ENCODE data around the gene ATP1A2.

ATP1A2 gene

DNA sequence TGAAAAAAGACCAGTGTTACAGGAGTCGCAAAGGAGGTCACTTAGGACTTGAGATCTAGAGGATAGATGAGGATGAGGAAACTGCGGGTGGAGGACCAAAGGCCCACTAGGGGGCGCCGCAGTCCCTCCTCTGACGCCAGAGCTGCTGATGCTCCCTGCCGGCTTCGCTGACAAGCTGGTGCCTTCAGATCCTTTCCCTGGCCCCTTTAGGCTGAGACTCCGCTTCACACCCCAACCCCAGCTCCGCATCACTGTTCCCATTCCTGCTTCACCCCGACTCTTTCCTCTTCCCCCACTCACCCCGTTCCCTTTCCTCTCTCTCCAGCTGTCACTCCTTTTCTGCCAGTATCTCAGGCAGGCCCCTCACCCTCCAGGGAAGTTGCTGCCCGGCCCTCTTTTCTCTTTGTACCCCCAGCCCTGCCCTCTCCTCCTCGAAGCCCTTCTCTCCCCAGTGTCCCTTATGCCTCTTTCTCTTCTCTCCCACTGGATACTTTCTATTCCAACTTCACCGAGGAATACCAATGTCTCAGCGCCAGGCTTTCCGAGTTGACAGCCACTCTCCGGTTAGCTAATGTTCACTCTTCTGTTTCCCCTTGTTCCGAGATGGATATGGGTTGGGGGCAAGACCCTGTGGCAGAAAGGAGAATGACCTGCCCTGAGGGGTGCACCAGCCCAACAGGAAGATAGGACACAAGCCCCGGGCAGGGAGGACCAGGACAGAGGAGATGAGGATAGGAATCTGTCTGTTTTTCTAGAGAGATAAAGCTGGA is 29.7 kb upstream of the ATP1A2 start:
- peak; percentile 85 for DNase-seq

DNA sequence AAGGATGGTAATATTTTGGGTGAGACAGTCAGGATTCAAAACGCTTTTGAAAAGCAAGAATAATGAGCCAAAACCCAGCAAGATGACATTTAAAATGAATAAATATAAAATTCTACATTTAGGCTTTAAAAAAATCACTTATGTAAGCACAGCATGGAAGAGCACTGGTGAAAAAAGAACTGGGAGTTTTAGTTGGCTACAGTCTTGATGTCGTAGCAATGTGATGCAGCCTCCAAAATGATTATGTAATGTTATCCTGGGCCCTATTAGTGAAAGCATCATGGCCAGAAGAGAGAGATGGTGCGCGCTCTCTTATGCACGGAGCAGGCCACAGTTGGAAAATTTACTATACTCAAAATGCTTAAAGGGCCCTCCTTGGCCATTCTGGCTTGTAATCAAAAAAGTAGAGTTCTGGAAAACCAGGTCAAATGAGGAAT is 29.1 kb upstream of the ATP1A2 start:
- no peak for DNase-seq

DNA sequence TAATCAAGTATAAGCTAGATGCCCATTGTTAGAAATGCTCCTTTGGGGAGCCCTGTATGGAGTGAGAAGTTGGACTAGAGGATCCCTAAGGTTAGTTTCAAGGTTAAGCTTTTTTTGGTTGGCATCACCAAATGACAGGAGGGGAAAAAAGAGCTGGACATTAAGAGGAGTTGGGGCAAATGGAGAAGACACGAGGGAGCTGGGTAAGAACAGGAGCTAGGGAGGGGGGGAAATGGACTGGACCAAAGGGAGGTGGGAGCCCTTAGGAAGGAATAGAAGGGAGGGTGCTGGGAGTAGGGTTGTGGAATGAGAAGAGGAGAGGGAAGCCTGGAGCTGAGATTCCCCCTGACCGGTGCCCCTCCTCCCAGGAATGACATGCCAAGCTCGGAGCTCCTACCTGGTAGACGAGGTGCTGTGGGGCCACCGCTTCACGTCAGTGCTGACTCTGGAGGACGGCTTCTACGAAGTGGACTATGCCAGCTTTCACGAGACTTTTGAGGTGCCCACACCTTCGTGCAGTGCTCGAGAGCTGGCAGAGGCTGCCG is 28.4 kb upstream of the ATP1A2 start:
- no peak for DNase-seq

DNA sequence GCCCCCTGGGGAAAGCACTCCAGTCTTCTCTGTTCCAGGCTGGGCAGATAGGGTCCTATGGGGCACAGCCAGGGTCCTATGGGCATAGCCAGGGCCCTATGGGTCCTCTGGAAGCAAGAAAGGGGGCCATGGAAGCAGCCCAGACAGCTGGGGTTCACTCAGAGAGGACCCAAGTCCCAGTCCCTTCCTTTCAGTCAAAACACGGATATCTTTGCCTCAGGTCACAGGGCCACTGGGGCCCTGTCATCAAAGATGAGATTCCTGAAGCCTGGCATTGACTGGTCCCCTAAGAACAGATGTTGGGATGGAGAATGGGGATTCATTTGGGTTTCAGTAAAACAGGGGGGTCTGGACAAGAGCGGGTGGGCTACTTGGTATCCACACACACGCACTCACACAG is 25.7 kb upstream of the ATP1A2 start:
- DNase-seq, result no peak

DNA sequence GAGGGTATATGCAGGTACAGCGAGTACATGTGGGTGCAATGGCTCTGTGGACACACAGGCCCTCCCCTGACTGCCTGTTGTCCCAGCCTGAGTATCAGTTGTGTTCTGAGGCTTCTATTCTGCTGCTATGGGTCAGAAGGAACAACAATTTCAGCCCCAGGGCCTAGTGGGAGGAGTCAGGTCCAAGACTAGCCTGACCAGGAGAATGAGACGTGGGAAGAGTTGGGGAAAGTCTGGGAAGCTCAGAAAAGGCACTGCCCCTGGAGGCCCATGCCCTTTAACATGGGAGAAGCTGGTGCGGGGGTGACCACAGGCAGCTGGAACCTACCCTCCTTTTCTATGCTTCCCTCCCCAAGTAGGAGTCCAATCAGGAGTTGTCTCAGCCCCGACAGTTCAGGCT is 24.8 kb upstream of the ATP1A2 start:
- DNase-seq, result no peak

DNA sequence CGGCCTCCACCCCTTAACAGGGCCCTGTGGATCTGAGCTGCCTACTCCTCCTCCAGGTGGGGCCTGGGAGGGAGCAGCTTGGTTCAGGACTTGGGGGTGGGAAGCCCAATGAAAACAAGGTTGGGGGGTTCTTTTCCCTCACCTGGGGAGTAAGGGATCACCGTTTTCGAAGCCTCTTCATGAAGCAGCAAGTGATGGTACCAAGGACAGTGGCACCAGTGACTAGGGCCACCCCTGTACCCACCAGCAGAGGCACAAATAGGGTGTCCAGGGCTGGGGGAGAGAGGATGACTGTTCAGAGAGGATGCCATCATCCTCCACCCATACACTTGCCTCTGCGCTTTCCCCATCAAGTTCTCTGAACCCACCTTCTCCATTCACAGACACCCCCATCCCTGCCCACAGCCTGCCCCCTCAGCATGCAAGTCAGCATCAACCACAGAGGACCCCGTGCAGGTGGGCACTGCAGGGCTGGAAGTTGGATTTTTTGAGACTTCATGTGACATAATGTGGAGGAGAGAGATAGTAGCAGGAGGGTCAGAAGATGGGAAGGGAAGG is 23.8 kb upstream of the ATP1A2 start:
- no peak for DNase-seq

DNA sequence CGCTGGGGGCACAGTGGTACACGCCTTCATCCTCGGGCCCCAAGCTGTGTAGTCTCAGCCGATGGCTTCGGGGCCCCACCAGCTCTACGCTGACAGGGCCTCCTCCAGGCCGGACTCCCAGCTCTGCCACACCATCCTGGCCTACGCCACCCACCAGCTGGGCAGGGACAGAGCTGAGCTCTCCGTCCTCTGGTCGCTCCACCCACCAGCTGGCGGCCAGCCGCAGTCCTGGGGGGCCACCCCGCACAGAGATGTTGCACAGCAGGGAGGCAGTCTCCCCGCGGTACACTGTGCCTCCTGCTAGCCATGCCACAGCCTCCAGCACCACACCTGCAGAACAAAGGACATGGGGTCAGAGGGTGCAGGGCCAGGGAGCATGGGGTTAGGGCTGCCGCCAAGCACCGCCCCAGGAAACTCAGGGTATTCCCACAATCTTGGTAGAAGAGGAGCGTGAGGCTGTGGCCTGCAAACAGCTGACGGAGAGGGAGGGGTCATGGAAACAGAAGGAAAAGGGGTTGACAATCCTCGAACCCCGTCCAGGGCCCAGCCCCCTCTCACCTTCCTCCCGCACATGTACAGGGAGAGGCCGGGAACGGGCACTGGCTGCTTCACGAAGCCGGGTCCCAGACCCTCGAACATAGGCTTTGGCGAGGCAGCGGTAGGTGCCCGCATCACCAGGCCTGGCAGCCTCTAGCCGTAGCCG is 23.0 kb upstream of the ATP1A2 start:
- DNase-seq, result no peak

DNA sequence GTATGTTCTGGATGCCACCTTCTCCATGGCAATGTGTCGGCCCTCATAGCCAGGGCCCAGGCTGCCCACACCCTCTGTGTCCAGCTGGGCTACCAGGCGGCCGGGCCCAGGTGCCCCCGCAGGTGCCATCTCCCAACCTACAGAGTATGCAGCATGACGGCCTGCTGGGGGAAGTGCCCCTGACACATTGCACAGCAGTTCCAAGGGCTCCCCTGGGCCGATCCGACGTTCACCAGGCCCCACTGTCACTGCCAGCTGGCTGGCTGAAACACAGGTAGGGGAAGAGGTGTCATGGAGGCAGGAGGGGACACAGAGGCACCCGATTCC is 22.5 kb upstream of the ATP1A2 start:
- no peak for DNase-seq

DNA sequence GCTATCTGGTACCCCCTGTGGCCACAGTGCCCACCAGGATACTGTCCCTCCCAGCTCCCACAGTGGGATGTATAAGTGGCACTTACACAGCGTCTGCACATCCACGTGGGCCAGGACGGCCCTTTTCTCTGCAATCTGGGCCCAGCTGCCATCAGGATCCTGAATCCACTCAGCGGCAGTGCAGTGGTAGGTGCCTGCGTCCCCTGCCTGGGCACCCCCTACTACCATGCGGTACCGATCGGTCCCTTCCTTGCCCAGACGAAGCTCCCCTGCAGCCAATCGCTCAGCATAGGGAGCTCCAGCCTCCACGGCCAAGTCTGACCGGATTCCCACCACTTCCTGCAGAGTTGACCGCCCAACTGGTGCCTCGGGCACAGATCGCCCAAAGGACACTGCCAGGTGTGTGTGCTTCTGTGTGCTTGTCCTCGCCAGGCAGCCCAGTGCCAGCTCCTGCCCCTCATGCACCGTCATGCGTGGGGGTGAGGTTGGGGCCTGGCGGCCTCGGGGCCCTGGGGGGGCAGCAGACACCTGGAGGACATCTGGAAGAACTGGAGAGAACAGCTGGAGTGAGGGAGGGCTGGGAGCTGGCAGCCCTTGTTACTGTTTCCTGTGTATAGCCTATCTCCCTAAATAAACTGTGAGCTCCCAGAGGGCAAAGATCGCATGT is 21.8 kb upstream of the ATP1A2 start:
- DNase-seq, result no peak

DNA sequence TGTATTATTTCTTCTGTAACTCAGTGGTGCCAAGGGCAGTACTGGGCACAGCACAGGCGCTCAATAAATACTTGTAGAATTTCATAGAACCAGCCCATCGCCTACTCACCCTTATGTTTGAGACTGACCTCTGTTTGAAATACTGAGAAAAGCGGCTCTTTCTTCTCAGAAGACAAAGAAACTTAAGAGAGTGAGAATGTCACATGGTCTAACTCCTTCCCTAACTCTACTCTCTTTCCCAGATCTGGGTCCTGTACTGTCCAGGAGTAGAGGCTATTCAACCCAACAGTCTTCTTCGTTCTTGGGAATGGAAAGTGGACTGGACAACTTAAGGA is 21.3 kb upstream of the ATP1A2 start:
- no peak for DNase-seq

DNA sequence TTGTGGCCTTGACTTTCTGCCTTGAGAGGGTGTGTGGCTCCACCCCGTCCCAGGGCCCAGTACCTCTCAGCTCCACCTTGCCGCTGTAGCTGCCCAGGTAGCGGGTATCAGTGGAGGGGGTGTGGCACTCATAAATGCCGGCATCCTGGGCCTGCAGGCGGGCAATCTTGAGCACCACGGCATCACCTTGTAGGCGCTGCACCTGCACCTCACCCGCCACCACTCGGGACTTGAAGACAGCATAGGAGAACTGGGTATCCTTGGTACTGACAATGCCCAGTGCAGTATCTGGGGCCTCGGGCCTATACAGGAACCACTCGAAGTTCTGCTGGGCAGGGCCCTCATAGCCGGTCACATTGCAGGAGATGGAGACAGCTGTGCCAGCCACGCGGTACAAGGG is 20.8 kb upstream of the ATP1A2 start:
- no peak for DNase-seq

DNA sequence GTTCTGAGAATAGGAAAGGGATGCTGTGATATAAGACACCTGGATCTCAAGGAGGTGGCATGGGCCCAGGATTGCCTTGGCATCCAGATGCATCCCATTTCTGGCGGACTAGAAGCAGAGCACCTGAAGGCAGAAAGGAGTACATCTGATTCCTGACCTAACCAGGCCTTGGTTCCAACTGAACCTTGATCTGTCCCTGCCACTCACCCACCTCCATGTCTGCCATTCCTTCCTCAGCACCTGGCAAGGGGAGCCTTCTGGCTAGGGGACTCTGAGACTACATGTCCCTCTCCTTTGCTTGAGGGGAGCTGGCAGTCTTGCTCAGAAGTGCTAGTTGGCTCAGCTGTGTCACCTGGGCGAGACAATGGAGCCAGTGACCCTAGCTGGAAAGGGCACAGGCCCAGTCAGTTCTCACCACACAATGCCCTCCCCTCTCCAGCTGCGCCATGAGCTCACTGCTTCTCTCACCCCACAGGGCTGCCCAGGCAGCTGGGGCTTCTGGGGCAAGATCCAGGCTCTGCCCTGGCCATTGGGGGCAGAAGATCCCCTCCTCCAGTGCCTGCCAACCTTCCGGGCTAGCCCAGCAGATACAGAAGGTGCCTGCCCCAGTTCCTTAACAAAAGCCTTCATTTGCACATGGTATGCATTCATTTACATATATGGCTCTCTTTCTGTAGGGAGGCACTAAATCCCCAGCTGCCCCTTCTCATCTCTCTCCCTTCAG is 20.0 kb upstream of the ATP1A2 start:
- DNase-seq, result no peak

DNA sequence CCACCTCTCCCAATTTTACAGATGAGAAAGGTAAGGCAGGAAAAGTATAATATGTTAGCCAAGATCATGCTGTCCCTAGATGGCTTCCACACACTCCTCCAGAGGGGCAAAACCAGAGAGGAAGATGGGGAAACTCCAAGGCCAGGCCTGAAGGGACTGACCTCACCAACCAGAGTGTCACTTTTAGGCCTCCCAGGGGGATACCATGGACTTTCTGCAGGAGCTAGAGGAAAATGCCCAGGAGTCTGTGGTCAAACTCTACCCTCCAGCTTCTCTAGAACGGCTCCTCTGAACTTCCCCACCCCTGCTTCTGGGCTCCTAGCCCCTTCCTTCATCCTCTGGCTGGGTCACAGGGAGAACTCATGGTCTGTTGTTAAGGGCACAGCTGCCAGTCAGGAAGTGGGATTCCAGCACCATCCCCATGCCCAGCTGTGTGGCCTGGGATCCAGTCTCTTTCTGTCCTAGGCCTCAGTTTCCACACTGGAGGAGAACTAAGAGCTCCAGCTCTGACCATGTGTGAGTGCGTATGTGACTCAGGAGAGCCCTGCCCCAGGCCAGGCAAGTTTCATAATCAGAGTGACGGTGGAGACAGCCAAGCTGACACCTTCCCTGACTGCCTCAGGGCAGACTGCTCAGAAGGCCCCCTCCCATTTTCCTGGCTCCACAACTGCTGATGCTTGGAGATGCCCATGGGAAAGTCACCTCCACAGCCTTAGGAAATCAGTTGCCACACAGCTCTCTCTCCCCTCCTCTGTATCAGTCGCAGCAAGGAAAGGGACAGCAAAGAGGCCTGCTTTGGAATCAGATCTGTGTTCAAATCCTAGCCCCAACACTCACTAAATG is 19.1 kb upstream of the ATP1A2 start:
- no peak for DNase-seq

DNA sequence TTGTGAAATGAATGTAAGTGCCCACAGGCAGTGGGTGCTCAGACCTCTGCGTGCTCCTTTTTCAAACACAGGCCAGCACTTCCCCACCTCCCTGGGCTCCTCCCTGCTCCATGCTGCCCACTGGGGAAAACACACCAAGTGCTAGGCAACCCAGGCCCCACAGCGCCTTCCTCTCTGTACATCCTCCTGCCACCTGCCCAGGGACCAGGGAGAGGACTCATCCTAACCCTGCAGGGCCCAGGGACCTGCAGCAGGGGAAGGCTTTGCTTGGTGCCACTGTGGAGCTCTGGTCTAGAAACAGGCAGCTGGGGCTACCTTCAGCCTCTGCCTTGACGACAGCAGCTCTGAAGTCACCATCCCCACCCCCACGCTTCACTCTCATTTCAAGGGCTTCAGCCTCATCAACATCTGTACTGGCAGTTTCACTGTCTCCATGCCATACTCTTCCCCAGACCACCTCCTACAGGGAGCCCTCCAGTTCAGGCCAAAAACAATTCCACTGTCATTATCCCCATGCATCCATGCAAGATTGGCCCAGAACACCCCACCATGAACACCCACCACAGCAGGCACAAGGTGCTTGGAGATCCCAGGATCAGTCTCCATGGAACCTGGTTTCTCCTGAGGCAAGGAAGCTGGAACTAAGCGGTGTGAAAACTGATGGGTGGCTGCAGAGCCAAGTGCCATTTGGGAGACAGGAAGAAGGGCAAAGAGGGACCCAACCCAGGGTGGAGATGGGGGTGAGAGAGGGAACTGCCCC is 18.2 kb upstream of the ATP1A2 start:
- peak; percentile 31 for DNase-seq

DNA sequence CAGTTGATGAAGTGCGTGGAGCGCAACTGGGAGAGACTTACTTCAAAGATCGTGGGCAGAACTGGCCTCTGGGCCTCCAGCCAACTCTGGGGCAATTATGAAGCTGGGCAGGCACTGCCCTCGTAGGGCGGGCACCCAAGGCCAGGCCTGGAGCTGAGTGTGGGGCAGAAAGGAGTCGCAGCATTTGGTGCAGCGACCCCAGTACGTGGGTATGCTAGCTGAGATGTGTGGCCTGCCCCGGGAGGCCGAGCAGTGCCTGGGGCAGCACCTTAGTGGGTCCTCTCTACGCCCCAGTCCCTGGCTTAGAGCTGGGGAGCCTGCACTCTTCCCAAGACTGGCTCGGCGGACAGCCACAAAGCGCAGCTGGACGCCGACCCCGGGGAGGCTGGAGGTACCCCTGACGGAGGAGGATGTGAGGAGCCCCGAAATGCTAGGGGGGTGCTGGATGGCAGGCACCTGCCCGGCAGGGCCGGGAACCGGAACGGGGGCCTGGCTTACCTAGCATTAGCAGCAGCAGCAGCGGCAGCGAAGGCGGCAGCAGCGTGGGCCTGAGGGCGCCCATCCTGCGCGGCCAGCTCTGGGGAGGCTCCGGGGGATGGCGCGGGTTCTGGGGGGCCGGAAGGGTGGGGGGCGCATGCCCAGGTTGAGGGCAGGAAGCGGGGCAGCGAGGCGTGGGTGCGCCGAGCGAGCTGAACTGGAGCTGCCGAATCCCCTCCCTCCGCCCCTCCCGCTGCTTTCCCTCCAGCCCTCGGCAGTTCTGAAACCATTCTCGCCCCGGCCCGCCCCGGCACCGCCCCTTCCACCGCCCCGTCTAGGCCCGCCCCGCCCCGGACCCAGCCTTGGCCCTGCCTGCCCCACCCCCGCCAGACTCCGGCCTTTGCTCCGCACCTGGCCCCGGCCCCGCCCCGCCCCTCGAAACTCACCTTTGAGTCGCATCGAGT is 17.4 kb upstream of the ATP1A2 start, which contains the start of gene IGSF8:
IGSF8 (minus strand) TSS at position 709 of the 941 bp plus-strand sequence; CDS start at position 562, 147 bp downstream.
- no peak for DNase-seq

DNA sequence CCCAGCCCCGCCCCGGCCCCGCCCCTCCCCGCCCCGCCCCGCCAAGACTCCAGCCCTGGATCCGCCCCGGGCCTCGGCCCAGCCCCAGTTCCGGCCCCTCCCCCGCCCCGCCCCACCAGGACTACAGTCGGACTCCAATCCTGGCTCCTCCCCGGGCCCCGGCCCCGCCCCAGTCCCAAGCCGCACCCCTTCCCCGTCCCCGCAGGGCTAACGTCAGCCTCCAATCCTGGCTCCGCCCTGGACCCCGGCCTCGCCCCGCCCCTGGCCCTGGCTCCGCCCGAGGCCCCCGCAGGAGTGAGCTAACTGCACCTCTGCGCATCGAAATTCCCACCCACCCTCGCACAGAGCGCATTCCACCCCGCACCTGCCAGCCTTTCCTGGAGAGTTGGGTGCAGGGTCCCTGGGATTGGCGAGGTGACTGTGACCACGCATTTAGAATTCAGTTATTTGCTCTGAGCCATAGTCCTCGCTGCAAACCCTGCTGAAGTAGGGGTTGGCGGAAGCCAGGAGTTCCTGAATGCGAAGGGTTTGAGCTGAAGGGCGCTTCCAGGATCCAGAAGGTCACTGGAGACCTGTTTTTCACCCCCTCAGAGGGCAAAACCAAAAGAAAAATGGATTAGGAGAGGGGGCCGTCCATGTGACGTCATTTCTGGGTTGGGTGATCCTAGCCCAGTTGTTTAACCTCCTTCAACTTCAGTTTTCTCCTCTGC is 16.6 kb upstream of the ATP1A2 start:
- peak; percentile 100 for DNase-seq

DNA sequence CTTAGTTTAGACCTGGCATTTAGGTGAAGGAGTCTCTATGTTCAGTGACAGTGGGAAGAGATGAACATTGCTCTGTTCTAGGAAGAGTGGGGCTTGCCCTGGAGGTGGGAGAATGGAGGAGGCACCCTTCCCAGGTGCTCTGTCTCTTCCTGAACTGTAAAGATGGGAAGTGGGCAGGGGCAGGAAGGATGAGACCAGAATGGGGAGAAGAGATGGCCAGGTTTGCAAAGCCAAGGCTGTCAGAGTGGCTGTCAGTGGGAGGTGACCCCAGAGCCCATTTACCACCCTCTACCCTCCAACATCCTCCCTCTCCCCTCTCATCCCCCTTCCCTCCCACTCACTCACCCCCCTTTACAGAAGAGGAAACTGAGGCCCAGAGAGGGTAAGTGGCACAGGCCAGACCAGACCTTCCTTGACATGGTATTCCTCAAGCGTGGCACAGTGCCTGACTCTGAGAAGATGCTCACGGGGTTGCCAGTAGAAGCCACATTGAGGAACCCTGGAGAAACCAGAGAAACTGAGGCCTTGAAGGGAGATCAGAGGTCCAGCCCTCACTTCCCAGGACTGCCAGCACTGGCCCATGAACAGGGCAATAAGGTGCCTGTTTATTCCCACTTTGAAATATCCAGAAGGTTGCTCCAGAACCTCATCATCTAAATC is 15.7 kb upstream of the ATP1A2 start:
- no peak for DNase-seq

DNA sequence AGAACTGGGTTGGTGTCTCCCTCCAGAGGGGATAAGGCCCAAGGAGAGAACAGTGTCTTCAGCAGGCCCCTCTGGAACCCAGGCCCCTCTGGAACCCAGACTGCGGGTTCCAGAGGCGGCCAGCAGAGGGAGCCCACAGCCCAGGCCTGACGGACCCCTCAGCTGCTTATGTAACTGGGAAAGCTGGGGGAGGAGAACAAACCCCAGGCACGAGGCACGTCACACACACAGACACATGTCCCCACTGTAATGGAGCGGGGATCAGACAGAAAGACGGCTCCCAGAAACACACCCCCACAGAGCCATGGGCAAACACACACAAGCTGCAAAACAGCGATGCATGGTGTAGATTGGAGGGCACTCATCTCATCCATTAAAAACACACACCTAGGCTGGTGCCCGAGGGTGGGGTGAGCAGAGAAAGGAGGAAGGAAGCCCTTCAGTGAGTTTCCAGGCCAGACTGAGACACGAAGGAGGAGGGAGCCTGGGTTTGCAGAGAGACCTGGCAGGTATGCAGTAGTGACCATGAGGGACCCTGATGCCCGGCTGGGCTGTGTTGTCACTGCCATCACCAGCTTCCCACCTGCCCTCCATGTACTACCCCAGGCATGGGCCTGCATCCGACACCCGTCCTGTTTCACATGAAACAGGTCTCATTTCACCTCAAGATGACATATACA is 14.4 kb upstream of the ATP1A2 start:
- peak; percentile 80 for DNase-seq
